Osteocyte (in vitro differentiated cells): ENCODE data around the gene TREML4. TPM values are rescaled to one million over a fixed set of nuclear protein-coding genes. Genes with fewer than 3 reads are reported as not detected.

Source experiments
- DNase-seq: peaks from one replicate; pipeline ENCODE4 v3.0.0; 2021; ENCODE audit warnings: mixed read lengths; ENCODE audit not compliant: unreplicated experiment; ENCODE audit errors: extremely low spot score
- H3K27ac Mint-ChIP-seq: one replicate; pipeline ENCODE4 v1.8.0; 2021; ENCODE audit warnings: mild to moderate bottlenecking, mixed read lengths; ENCODE audit not compliant: unreplicated experiment
- H3K27me3 Mint-ChIP-seq: one replicate; pipeline ENCODE4 v1.8.0; 2021; ENCODE audit warnings: mixed read lengths; ENCODE audit not compliant: unreplicated experiment
- H3K36me3 Mint-ChIP-seq: one replicate; pipeline ENCODE4 v1.8.0; 2021; ENCODE audit warnings: mixed read lengths; ENCODE audit not compliant: unreplicated experiment
- H3K4me1 Mint-ChIP-seq: one replicate; pipeline ENCODE4 v1.8.0; 2021; ENCODE audit warnings: mixed read lengths; ENCODE audit not compliant: unreplicated experiment
- H3K4me3 Mint-ChIP-seq: one replicate; pipeline ENCODE4 v1.8.0; 2021; ENCODE audit warnings: mild to moderate bottlenecking, moderate library complexity, mixed read lengths; ENCODE audit not compliant: unreplicated experiment
- H3K9me3 Mint-ChIP-seq: one replicate; pipeline ENCODE4 v1.8.0; 2021; ENCODE audit warnings: mixed read lengths; ENCODE audit not compliant: unreplicated experiment
- long read RNA-seq: library from polyadenylated mRNA; unstranded; transcript quantifications from one replicate; pipeline ENCODE4 v2.0.0, GENCODE V29; 2021
- total RNA-seq: library from RNA; stranded (reverse); gene quantifications from 2 replicates; pipeline ENCODE4 v1.2.1, GENCODE V29; 2021
- TF ChIP-seq, protein P1 (sequence below): fragments of 200-600 bp; sonication (generic); IDR thresholded peaks from 2 replicates; pipeline ENCODE4 v1.5.0; 2021; ENCODE audit warnings: antibody characterized with exemption, mild to moderate bottlenecking, moderate library complexity

The TREML4 gene, protein sequence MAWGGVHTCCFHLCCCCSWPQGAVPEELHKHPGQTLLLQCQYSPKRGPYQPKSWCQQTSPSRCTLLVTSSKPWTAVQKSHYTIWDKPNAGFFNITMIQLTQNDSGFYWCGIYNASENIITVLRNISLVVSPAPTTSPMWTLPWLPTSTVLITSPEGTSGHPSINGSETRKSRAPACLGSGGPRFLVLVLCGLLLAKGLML
- not detected in 2 replicates for total RNA-seq
- long read RNA-seq, result 0 reads

DNA sequence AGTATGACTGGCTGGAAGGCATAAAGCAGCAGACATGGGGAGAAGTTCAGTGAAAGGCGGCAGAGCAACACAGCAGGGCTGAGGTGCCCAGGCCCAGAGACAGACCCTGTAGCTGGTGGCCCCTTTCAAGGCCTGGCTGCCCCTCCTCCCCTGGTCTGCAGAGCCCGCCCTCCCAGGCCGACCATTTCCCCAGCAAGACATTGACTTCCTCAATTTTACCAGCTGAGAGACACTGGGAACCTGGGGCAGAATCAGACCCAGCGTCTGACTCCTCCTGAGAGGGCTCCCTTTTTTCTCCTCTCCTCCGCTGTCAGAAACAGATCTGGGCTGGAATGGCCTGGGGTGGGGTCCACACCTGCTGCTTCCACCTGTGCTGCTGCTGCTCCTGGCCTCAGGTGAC, at the start of gene TREML4:
TREML4 (plus strand) TSS at position 254 of the 400 bp plus-strand sequence; CDS start at position 333, 79 bp downstream.
- Mint-ChIP-seq H3K27ac (no peak within 1 kb of the TSS), H3K27me3 (peaks cover 52% of the 10 kb centered on the region), H3K36me3 (no peaks in the 10 kb centered on the region), H3K9me3 (no peaks in the 10 kb centered on the region), H3K4me1 (no peaks in the 10 kb centered on the region), H3K4me3 (no peak within 1 kb of the TSS)
- no peak for DNase-seq
- TF ChIP-seq, protein P1, sequence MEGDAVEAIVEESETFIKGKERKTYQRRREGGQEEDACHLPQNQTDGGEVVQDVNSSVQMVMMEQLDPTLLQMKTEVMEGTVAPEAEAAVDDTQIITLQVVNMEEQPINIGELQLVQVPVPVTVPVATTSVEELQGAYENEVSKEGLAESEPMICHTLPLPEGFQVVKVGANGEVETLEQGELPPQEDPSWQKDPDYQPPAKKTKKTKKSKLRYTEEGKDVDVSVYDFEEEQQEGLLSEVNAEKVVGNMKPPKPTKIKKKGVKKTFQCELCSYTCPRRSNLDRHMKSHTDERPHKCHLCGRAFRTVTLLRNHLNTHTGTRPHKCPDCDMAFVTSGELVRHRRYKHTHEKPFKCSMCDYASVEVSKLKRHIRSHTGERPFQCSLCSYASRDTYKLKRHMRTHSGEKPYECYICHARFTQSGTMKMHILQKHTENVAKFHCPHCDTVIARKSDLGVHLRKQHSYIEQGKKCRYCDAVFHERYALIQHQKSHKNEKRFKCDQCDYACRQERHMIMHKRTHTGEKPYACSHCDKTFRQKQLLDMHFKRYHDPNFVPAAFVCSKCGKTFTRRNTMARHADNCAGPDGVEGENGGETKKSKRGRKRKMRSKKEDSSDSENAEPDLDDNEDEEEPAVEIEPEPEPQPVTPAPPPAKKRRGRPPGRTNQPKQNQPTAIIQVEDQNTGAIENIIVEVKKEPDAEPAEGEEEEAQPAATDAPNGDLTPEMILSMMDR, result no peak

DNA sequence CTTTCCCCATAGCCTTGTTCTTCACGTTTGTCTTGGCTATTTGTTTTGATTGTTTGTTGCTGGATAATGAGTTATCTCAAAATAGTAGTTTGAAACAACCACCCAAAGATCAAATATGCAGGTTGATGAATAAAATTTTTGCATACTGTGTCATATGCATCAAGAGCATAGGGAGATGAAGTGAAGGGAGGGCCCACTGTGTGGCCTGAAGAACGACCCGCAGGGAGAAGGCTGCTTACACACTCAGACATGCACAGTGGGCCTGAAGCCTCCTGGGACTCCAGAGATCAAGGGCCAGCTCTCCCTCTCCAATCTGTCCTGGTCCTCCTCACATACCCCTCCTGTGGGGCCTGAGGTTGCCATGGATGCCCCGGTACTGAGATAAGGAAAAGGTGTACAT, 49.0 kb upstream of the TREML4 start:
- Mint-ChIP-seq H3K27ac (no peak overlapping the region), H3K27me3 (peaks cover 45% of the 10 kb centered on the region), H3K9me3 (no peaks in the 10 kb centered on the region), H3K4me3 (no peak overlapping the region), H3K36me3 (no peaks in the 10 kb centered on the region), H3K4me1 (no peaks in the 10 kb centered on the region)
- DNase-seq, result no peak
- TF ChIP-seq, protein P1, result no peak

DNA sequence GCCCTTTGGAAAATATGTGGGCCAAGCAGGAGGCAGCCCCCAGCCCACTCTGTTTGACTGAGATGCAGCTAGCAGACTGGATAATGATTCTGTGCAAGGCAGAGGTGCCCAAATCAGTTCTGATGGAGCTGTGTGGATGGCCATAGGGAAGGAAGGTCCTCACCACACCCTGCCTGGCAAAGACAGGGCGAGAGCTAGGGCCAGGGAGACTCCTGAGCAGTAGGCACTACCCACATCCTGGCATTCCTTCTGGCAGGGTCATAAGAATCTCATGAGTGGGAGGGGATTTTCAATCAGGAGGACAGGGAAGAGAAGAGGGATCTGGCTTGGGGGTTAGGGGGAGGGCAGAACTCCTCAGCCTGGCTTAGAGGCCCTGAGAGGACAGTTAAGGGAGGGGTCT, 46.6 kb upstream of the TREML4 start:
- H3K27ac Mint-ChIP-seq, result no peak overlapping the region
- H3K4me3 Mint-ChIP-seq, result no peak overlapping the region
- H3K36me3 Mint-ChIP-seq, result no peaks in the 10 kb centered on the region
- peak; percentile 53 for DNase-seq
- no peaks in the 10 kb centered on the region for H3K9me3 Mint-ChIP-seq
- peaks cover 43% of the 10 kb centered on the region for H3K27me3 Mint-ChIP-seq
- H3K4me1 Mint-ChIP-seq, result no peaks in the 10 kb centered on the region
- TF ChIP-seq, protein P1, result no peak

DNA sequence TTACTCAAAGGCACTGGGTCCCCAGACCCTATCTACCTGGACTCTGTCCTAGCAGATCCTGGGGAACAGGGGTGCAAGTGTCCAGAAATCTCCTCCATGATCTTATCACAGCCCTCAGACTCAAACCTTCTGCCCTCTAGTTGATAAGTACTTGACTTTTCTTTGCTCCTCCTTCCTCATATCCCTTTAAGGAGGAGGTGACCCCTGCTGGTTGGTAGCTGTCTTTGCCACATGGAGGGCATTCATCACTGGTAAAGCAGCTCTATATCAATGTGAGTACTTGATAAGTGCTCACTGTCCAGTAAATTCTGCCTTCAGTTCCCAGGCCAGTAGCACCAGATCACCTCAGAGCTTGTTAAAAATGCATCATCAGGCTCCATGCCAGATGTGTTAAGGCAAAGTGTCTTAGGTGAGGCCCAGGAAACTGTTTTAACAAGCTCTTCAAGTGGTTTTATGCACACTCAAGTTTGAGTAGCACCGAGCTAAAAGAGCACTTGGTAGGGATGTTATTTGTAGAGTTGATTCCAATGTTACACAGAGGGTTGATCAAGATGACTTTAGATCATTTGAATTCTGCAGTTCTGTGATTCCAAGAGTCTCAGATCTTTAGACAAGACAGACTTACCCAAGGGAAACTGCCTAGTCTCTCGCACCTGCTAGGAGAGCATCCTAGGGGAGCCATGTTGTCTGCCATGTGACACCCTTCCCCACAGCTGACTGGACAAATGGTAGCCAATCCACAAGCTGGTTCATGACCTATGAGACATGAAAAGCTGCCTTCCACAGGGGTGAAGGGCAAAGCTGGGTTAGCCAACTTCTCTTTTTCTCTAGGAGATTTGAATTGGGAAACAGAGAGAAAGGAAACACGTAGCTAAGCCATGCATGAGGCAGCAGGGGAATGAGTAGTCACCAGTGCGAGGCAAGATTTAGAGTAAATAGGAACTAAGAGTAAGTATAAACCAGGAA, 45.8 kb upstream of the TREML4 start:
- no peak overlapping the region for H3K27ac Mint-ChIP-seq
- peaks cover 37% of the 10 kb centered on the region for H3K27me3 Mint-ChIP-seq
- DNase-seq, result peak; percentile 73
- H3K9me3 Mint-ChIP-seq, result no peaks in the 10 kb centered on the region
- H3K4me1 Mint-ChIP-seq, result no peaks in the 10 kb centered on the region
- no peaks in the 10 kb centered on the region for H3K36me3 Mint-ChIP-seq
- H3K4me3 Mint-ChIP-seq, result no peak overlapping the region
- TF ChIP-seq, protein P1, result peak; percentile 70

DNA sequence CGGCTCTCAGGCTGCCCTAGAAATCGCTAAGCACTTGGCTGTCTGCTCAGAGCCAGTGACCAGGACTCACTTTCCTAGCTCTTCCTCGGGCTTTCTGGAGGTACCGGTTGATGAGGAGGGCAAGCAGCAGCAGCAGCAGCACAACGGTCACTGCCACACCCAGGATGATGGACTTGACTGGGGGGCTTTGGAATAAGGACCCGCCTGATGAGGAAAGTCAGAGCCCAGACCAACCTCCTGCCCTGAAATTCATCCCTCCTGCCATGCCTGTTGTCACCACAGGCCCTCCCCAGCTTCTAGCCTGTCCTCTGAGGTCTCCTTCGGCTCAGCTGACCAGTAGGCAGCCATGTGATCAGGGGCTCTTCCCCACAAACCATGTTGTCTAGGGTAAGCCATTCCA, 43.4 kb upstream of the TREML4 start:
- peak; percentile 62 for DNase-seq
- no peaks in the 10 kb centered on the region for H3K4me1 Mint-ChIP-seq
- H3K9me3 Mint-ChIP-seq, result no peaks in the 10 kb centered on the region
- H3K27ac Mint-ChIP-seq, result no peak overlapping the region
- peaks cover 27% of the 10 kb centered on the region for H3K27me3 Mint-ChIP-seq
- TF ChIP-seq, protein P1, result no peak
- no peak overlapping the region for H3K4me3 Mint-ChIP-seq
- no peaks in the 10 kb centered on the region for H3K36me3 Mint-ChIP-seq
